GM21529 (cell line): Measurements from ENCODE around the gene ATXN7L1.

Experiments used
- ATAC-seq: cut with Tn5 transposase; IDR thresholded peaks from one replicate; pipeline ENCODE4 v1.9.1; 2021; ENCODE audit not compliant: unreplicated experiment

Gene ATXN7L1

GRCh38 chr7:105680505-105681187 lies 195.8 kb downstream of the ATXN7L1 start:
- ATAC-seq: no peak

GRCh38 chr7:105678811-105679495 lies 197.4 kb downstream of the ATXN7L1 start:
- peak; percentile 64 for ATAC-seq

- ATAC-seq: peak; percentile 66
Observed at GRCh38 chr7:105677817-105678573, 198.4 kb downstream of the ATXN7L1 start.

GRCh38 chr7:105677410-105677730 lies 199.0 kb downstream of the ATXN7L1 start:
- ATAC-seq: no peak

GRCh38 chr7:105675934-105676371 lies 200.4 kb downstream of the ATXN7L1 start:
- no peak for ATAC-seq

GRCh38 chr7:105674200-105674920 lies 202.0 kb downstream of the ATXN7L1 start:
- ATAC-seq: no peak

GRCh38 chr7:105673367-105674084 lies 202.9 kb downstream of the ATXN7L1 start:
- no peak for ATAC-seq

GRCh38 chr7:105672801-105673200 lies 203.6 kb downstream of the ATXN7L1 start:
- no peak for ATAC-seq

GRCh38 chr7:105666324-105666723 lies 210.1 kb downstream of the ATXN7L1 start:
- no peak for ATAC-seq

GRCh38 chr7:105665684-105666083 lies 210.7 kb downstream of the ATXN7L1 start:
- no peak for ATAC-seq

GRCh38 chr7:105664816-105665525 lies 211.4 kb downstream of the ATXN7L1 start:
- ATAC-seq: no peak

GRCh38 chr7:105662998-105663397 lies 213.4 kb downstream of the ATXN7L1 start:
- no peak for ATAC-seq

- no peak for ATAC-seq
Observed at GRCh38 chr7:105661625-105662024, 214.8 kb downstream of the ATXN7L1 start.

GRCh38 chr7:105656922-105657521 lies 219.4 kb downstream of the ATXN7L1 start:
- peak; percentile 57 for ATAC-seq

GRCh38 chr7:105655500-105656380 lies 220.7 kb downstream of the ATXN7L1 start:
- no peak for ATAC-seq

- ATAC-seq: no peak
Observed at GRCh38 chr7:105655067-105655466, 221.3 kb downstream of the ATXN7L1 start.

- no peak for ATAC-seq
Observed at GRCh38 chr7:105654095-105654686, 222.2 kb downstream of the ATXN7L1 start.

- ATAC-seq: no peak
Observed at GRCh38 chr7:105653441-105654005, 222.9 kb downstream of the ATXN7L1 start.
